AG09319 (cell line): Measurements from ENCODE around the gene ST8SIA6.
"Not testable (repeated sequence)": the region's sequence is repeated elsewhere in the genome, so short reads cannot be mapped to it uniquely, and the experiment has no call there.

ENCODE experiments used
- DNase-seq: peaks from one replicate; pipeline ENCODE4 v3.0.0-alpha.2; 2010; ENCODE audit warnings: low read depth; ENCODE audit errors: extremely low read depth
- TF ChIP-seq, protein P1 (sequence below): IDR thresholded peaks from 2 replicates; pipeline ENCODE4 v1.5.1; 2011; ENCODE audit warnings: low read depth, mild to moderate bottlenecking, inconsistent platforms, low read length, moderate library complexity

Gene ST8SIA6

DNA sequence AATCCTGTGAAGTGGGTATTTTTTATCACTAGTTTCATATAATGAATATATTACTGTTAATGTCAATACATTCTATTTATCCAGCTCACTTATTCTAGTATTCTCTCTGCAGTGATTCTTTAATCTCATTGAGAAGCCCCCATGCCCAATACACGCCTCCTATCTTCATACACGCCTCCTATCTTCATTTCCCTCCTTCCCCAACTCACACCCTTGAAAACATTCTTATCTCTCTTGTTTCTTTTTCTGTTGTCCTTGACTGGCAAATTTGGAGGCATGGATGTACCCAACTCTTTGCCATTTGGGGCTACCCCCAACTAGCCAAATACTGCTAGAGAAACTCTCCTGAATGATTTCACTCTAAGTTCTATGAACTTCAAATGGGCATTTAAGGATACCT is 40.5 kb downstream of the ST8SIA6 start:
- DNase-seq = no peak
- TF ChIP-seq, protein P1, sequence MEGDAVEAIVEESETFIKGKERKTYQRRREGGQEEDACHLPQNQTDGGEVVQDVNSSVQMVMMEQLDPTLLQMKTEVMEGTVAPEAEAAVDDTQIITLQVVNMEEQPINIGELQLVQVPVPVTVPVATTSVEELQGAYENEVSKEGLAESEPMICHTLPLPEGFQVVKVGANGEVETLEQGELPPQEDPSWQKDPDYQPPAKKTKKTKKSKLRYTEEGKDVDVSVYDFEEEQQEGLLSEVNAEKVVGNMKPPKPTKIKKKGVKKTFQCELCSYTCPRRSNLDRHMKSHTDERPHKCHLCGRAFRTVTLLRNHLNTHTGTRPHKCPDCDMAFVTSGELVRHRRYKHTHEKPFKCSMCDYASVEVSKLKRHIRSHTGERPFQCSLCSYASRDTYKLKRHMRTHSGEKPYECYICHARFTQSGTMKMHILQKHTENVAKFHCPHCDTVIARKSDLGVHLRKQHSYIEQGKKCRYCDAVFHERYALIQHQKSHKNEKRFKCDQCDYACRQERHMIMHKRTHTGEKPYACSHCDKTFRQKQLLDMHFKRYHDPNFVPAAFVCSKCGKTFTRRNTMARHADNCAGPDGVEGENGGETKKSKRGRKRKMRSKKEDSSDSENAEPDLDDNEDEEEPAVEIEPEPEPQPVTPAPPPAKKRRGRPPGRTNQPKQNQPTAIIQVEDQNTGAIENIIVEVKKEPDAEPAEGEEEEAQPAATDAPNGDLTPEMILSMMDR = no peak

DNA sequence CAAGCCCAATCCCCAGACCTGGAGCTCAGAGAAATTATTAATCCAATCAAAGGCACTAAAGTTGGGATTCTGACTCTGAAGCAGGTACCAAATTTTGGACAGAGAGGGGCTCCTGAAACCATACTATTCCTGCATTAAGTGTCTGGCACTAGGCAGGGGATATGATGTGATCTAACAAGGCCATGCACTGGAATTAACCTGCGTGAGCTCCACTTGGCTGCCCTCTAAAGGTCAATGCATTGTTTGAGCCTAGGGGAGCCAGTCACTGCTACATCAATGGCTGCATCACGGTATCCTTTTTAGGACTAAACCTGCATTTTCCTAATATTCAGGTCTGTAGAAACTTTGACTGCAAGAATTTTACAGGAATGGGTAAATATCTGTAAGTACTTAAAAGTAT is 42.1 kb downstream of the ST8SIA6 start:
- TF ChIP-seq, protein P1 = no peak
- no peak for DNase-seq

DNA sequence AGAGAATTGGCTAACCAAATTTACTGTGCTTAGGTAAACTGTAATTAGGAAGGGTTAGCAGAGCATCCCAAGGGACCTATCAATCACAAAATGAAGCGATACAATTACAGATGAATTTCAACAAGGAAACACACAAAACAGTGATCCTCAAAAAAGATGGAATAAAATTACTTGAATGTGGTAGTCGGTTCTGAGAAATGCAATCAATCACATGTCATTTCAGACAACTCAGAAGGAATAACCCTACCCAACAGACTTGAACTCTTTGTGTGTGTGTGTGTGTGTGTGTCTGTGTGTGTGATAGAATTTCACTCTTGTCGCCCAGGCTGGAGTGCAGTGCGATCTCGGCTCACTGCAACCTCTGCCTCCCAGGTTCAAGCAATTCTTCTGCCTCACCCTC is 43.5 kb downstream of the ST8SIA6 start:
- TF ChIP-seq, protein P1 = no peak
- DNase-seq = no peak

DNA sequence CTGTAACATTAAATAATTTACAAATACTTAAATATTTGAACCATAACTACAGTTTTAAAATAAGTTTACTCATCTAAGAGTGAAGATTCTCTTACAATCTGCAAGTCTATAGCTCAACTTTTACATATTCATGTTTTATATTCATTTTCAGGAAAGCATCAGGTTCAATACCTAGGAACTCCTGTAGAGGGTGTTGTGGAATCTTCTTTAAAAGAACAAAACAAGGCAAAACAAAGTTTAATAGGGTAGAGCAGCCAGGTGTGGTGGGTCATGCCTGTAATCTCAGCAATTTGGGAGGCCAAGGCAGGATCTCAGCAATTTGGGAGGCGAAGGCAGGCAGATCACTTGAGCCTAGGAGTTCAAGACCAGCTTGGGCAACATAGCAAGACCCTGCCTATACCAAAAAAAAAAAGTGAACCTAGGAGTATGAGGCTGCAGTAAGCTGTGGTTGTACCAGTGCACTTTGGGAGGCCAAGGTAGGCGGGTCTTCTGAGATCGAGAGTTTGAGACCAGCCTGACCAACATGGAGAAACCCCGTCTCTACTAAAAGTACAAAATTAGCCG is 45.1 kb downstream of the ST8SIA6 start:
- DNase-seq = no peak
- TF ChIP-seq, protein P1 = peak; percentile 40

DNA sequence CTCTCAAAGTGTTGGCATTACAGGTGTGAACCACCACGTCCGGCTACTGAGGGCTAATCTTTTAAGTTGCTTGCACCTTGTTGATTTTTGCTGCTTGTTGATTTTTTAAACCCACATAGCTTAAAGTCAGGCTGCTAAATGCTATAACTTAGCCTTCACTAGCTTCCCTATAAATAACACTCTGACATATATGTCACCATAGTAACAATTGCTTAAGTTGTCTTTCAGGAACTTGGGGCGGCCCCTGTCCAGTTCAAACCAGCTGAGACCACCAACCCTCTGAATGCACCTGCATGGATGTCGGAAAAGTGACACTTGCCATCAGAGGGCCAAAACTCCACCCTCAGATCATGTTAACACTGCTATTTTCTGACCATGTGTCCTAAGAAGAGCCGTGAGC is 47.3 kb downstream of the ST8SIA6 start:
- DNase-seq = no peak
- TF ChIP-seq, protein P1 = no peak

DNA sequence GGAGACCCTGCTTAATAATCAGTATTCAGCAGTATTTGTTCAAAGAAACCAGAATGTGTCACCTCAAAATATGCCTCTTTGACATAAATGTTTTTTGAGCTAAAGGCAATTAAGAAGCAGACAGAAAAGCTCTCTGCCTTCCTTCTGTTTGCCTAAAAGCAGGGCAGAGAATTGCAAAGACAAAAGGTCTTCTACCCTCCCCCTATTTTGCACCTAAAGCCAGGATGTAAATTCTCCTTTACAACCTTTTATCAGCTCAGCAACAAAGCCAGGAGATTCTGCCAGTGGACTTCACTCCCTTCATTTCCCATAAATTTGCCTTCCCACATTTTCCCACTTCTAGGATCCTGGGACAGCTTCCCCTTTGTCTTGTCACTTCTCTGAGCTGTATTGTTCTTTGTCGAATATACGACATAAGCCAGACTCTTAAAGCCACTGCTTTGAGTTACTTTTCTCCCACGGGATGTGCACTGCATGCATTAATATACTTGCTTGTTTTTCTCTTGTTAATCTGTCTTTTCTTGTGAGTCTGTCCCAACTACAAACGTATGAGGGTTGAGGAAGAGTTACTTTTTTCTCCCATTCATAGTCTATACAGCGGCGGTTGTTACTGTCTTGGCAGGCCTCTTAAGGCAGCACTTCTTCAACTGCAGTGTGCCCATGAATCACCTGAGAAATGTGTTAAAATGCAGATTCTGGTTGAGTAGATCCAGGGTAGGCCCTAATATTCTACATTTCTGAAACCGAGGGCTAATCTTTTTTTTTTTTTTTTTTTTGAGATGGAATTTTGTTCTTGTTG is 48.2 kb downstream of the ST8SIA6 start:
- no peak for DNase-seq
- TF ChIP-seq, protein P1 = no peak

DNA sequence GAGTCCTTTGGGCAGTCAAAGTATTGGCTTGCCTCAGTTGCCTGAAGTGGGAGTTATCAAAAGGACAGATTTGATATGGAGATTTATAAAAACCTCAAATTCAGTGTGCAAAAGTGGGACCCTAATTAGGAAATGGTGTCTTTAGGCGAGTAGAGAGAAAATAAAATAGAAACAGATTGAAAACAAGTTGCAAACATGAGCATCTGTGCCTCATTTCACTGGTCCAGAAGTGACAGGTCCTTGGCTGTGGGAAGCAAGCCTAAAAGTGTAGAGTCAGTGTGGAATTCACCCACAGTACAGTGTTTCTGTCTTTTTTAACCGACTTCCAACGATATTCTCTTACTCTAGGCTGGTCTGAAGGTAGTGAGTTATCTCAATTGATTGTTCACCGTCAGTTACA is 51.2 kb downstream of the ST8SIA6 start:
- no peak for DNase-seq

DNA sequence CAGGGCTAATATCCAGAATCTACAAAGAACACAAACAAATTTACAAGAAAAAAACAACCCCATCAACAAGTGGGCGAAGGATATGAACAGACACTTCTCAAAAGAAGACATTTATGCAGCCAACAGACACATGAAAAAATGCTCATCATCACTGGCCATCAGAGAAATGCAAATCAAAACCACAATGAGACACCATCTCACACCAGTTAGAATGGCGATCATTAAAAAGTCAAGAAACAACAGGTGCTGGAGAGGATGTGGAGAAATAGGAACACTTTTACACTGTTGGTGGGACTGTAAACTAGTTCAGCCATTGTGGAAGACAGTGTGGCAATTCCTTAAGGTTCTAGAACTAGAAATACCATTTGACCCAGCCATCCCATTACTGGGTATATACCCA is 52.4 kb downstream of the ST8SIA6 start:
- DNase-seq = not testable (repeated sequence)

More for the DNA sequence above, 51.2 kb downstream of the ST8SIA6 start:
- TF ChIP-seq, protein P1 = no peak
